Skeletal muscle tissue (tissue), 4 donors: ENCODE measurements around the gene PTPRK. TPM values are rescaled to one million over a fixed set of nuclear protein-coding genes. Genes with fewer than 3 reads are reported as not detected.

Source experiments
- H3K27ac ChIP-seq: one replicate; pipeline ENCODE4 v1.7.0; 2013; ENCODE audit warnings: mild to moderate bottlenecking, low read depth, low read length, inconsistent platforms
- H3K27me3 ChIP-seq, 3 donors: one replicate each; pipeline ENCODE4 v1.7.0; 2013; ENCODE audit warnings: low read length in 3 of 3; ENCODE audit not compliant: control insufficient read depth in 3 of 3, insufficient read depth in 3 of 3
- H3K36me3 ChIP-seq, 3 donors: one replicate each; pipeline ENCODE4 v1.7.0; 2013; ENCODE audit warnings: low read length in 3 of 3; ENCODE audit not compliant: control insufficient read depth in 3 of 3, insufficient read depth in 3 of 3
- H3K4me1 ChIP-seq, 3 donors: one replicate each; pipeline ENCODE4 v1.7.0; 2013; ENCODE audit warnings: low read length in 3 of 3, mild to moderate bottlenecking in 3 of 3; ENCODE audit not compliant: control insufficient read depth in 3 of 3, insufficient read depth in 3 of 3
- H3K4me3 ChIP-seq, 3 donors: one replicate each; pipeline ENCODE4 v1.7.0; 2013; ENCODE audit warnings: low read length in 3 of 3
- H3K9ac ChIP-seq, 3 donors: one replicate each; pipeline ENCODE4 v1.7.0; 2013; ENCODE audit warnings: low read length in 3 of 3, mild to moderate bottlenecking in 3 of 3, moderate library complexity in 2 of 3, low read depth in 1 of 3
- H3K9me3 ChIP-seq, 3 donors: one replicate each; pipeline ENCODE4 v1.7.0; 2013; ENCODE audit warnings: low read length in 3 of 3; ENCODE audit not compliant: control insufficient read depth in 3 of 3
- total RNA-seq: library from RNA; depleted of rRNA; stranded (reverse); fragments of >200 nt; gene quantifications from one replicate; pipeline ENCODE4 v1.2.3, GENCODE V29; 2014
- donor health status: Osteomylitis.

PTPRK gene
- total RNA-seq, 1 donor from 2014 or later: 37.1 TPM

- H3K9me3 ChIP-seq: no peaks in the 10 kb centered on the region
- no peaks in the 10 kb centered on the region for H3K27me3 ChIP-seq
- no peak overlapping the region for H3K4me3 ChIP-seq
- no peaks in the 10 kb centered on the region for H3K4me1 ChIP-seq
- H3K9ac ChIP-seq: no peak overlapping the region
- H3K27ac ChIP-seq: no peak overlapping the region
- no peaks in the 10 kb centered on the region for H3K36me3 ChIP-seq
These were observed 12.8 kb downstream of the PTPRK start for GRCh38 chr6:128507337-128508310.

- H3K4me1 ChIP-seq: no peaks in the 10 kb centered on the region
- H3K36me3 ChIP-seq: no peaks in the 10 kb centered on the region
- H3K27me3 ChIP-seq: no peaks in the 10 kb centered on the region
- no peak overlapping the region for H3K4me3 ChIP-seq
- no peaks in the 10 kb centered on the region for H3K9me3 ChIP-seq
- H3K27ac ChIP-seq: no peak overlapping the region
- H3K9ac ChIP-seq: no peak overlapping the region
These were observed 14.8 kb downstream of the PTPRK start for GRCh38 chr6:128505603-128506002.

- Histone ChIP-seq H3K27ac (no peak overlapping the region), H3K36me3 (no peaks in the 10 kb centered on the region), H3K9me3 (no peaks in the 10 kb centered on the region), H3K9ac (no peak overlapping the region), H3K4me1 (no peaks in the 10 kb centered on the region), H3K4me3 (no peak overlapping the region), H3K27me3 (no peaks in the 10 kb centered on the region)
These were observed 16.3 kb downstream of the PTPRK start for GRCh38 chr6:128504003-128504654.

GRCh38 chr6:128500749-128501600, 19.4 kb downstream of the PTPRK start:
- Histone ChIP-seq H3K4me3 (no peak overlapping the region), H3K36me3 (no peaks in the 10 kb centered on the region), H3K4me1 (no peaks in the 10 kb centered on the region)

GRCh38 chr6:128500014-128500413, 20.4 kb downstream of the PTPRK start:
- Histone ChIP-seq H3K36me3 (no peaks in the 10 kb centered on the region), H3K4me1 (no peaks in the 10 kb centered on the region), H3K4me3 (no peak overlapping the region), H3K27me3 (no peaks in the 10 kb centered on the region), H3K9me3 (no peaks in the 10 kb centered on the region), H3K9ac (no peak overlapping the region), H3K27ac (no peak overlapping the region)

More at GRCh38 chr6:128500749-128501600, 19.4 kb downstream of the PTPRK start:
- H3K9ac ChIP-seq: no peak overlapping the region
- no peaks in the 10 kb centered on the region for H3K27me3 ChIP-seq
- H3K27ac ChIP-seq: no peak overlapping the region
- H3K9me3 ChIP-seq: no peaks in the 10 kb centered on the region

- no peak overlapping the region for H3K9ac ChIP-seq
- H3K4me1 ChIP-seq: no peaks in the 10 kb centered on the region
- H3K36me3 ChIP-seq: no peaks in the 10 kb centered on the region
- no peak overlapping the region for H3K4me3 ChIP-seq
- H3K9me3 ChIP-seq: no peaks in the 10 kb centered on the region
- H3K27ac ChIP-seq: no peak overlapping the region
- H3K27me3 ChIP-seq: no peaks in the 10 kb centered on the region
These were observed 21.2 kb downstream of the PTPRK start for GRCh38 chr6:128499079-128499731.

- H3K4me3 ChIP-seq: no peak overlapping the region
- no peak overlapping the region for H3K9ac ChIP-seq
- H3K4me1 ChIP-seq: no peaks in the 10 kb centered on the region
- H3K27me3 ChIP-seq: no peaks in the 10 kb centered on the region
- H3K9me3 ChIP-seq: no peaks in the 10 kb centered on the region
- no peak overlapping the region for H3K27ac ChIP-seq
- no peaks in the 10 kb centered on the region for H3K36me3 ChIP-seq
These were observed 22.2 kb downstream of the PTPRK start for GRCh38 chr6:128498234-128498633.

- Histone ChIP-seq H3K27ac (no peak overlapping the region), H3K36me3 (no peaks in the 10 kb centered on the region), H3K9ac (no peak overlapping the region), H3K27me3 (no peaks in the 10 kb centered on the region), H3K9me3 (no peaks in the 10 kb centered on the region), H3K4me1 (peaks cover 3 to 8% (median 5%) of the 10 kb centered on the region in 3 donors), H3K4me3 (no peak overlapping the region)
These were observed 24.7 kb downstream of the PTPRK start for GRCh38 chr6:128495536-128496333.

- Histone ChIP-seq H3K27me3 (no peaks in the 10 kb centered on the region), H3K9me3 (no peaks in the 10 kb centered on the region), H3K36me3 (no peaks in the 10 kb centered on the region), H3K27ac (no peak overlapping the region), H3K4me3 (no peak overlapping the region), H3K4me1 (peaks cover 4 to 8% (median 5%) of the 10 kb centered on the region in 3 donors), H3K9ac (no peak overlapping the region)
These were observed 26.0 kb downstream of the PTPRK start for GRCh38 chr6:128494440-128494839.
